ENCODE results near the gene TNFRSF8.

TNFRSF8 gene

GRCh38 chr1:12141163-12141850 lies 78.2 kb downstream of the TNFRSF8 start:
- no peak for DNase-seq (ENCODE audit: low read depth in 2 of 2)

- no peak for DNase-seq (ENCODE audit: low read depth in 2 of 2)
Measured at GRCh38 chr1:12142141-12142823, 79.2 kb downstream of the TNFRSF8 start.

- DNase-seq (ENCODE audit: low read depth in 2 of 2), result no peak
Measured at GRCh38 chr1:12142891-12143630, 80.0 kb downstream of the TNFRSF8 start.

GRCh38 chr1:12143631-12144155 lies 80.6 kb downstream of the TNFRSF8 start:
- DNase-seq (ENCODE audit: low read depth in 2 of 2), result no peak

GRCh38 chr1:12144236-12144635 lies 81.1 kb downstream of the TNFRSF8 start:
- DNase-seq (ENCODE audit: low read depth in 2 of 2), result no peak

GRCh38 chr1:12144969-12145368 lies 81.9 kb downstream of the TNFRSF8 start:
- no peak for DNase-seq (ENCODE audit: low read depth in 2 of 2)

GRCh38 chr1:12145616-12146342 lies 82.7 kb downstream of the TNFRSF8 start:
- no peak for DNase-seq (ENCODE audit: low read depth in 2 of 2)

GRCh38 chr1:12146343-12147112 lies 83.4 kb downstream of the TNFRSF8 start:
- DNase-seq (ENCODE audit: low read depth in 2 of 2), result no peak

GRCh38 chr1:12147201-12147701 lies 84.1 kb downstream of the TNFRSF8 start:
- DNase-seq (ENCODE audit: low read depth in 2 of 2), result no peak

GRCh38 chr1:12148160-12148957 lies 85.3 kb downstream of the TNFRSF8 start:
- no peak for DNase-seq (ENCODE audit: low read depth in 2 of 2)

GRCh38 chr1:12148958-12149790 lies 86.1 kb downstream of the TNFRSF8 start:
- no peak for DNase-seq (ENCODE audit: low read depth in 2 of 2)

GRCh38 chr1:12149791-12150175 lies 86.7 kb downstream of the TNFRSF8 start:
- DNase-seq (ENCODE audit: low read depth in 2 of 2), result no peak

GRCh38 chr1:12150456-12151200 lies 87.5 kb downstream of the TNFRSF8 start:
- DNase-seq (ENCODE audit: low read depth in 2 of 2), result no peak

- no peak for DNase-seq (ENCODE audit: low read depth in 2 of 2)
Measured at GRCh38 chr1:12151465-12151864, 88.4 kb downstream of the TNFRSF8 start.

GRCh38 chr1:12152113-12152891 lies 89.2 kb downstream of the TNFRSF8 start:
- no peak for DNase-seq (ENCODE audit: low read depth in 2 of 2)

- no peak for DNase-seq (ENCODE audit: low read depth in 2 of 2)
Measured at GRCh38 chr1:12153181-12153785, 90.2 kb downstream of the TNFRSF8 start.

- no peak for DNase-seq (ENCODE audit: low read depth in 2 of 2)
Measured at GRCh38 chr1:12155328-12155727, 92.2 kb downstream of the TNFRSF8 start.

Data from stimulated activated CD8-positive, alpha-beta memory T cell treated with anti-CD3 and anti-CD28 coated beads, Interleukin-7, amount 100 ng/mL, for 1 hour (primary cell).